Colonic mucosa (tissue), 4 donors: ENCODE results near the gene COL9A1. TPM values are rescaled to one million over a fixed set of nuclear protein-coding genes. Genes with fewer than 3 reads are reported as not detected.

Source experiments
- DNase-seq: peaks from one replicate; pipeline ENCODE4 v3.0.0-alpha.2; 2020
- H3K27ac ChIP-seq: fragments of 200-600 bp; one replicate; pipeline ENCODE4 v1.8.0; 2021
- H3K27me3 ChIP-seq: fragments of 200-600 bp; one replicate; pipeline ENCODE4 v1.8.0; 2021
- H3K36me3 ChIP-seq: fragments of 200-600 bp; one replicate; pipeline ENCODE4 v1.8.0; 2021
- H3K4me1 ChIP-seq: fragments of 200-600 bp; one replicate; pipeline ENCODE4 v1.8.0; 2021; ENCODE audit warnings: mild to moderate bottlenecking
- H3K4me3 ChIP-seq: fragments of 200-600 bp; one replicate; pipeline ENCODE4 v1.8.0; 2021
- H3K9ac ChIP-seq, 2 donors: one replicate each; pipeline ENCODE4 v1.7.0; 2013; ENCODE audit warnings: control low read depth in 2 of 2, low read depth in 2 of 2, low read length in 2 of 2
- H3K9me3 ChIP-seq: fragments of 200-600 bp; one replicate; pipeline ENCODE4 v1.8.0; 2021
- intact Hi-C: fragments of 100-400 bp; cut with DNase I; formaldehyde crosslinking; loops from one replicate; pipeline ENCODE4 v1.14.1; 2022
- total RNA-seq, 2 donors: library from RNA; stranded (reverse); fragmentation: NEBNext Ultra II Directional in 1 of 2; extraction: Animal tissue kit (Norgen Biotek cat#: 25700) in 1 of 2; gene quantifications; one replicate each; pipeline ENCODE4 v1.2.1, GENCODE V29; 2021
- TF ChIP-seq, protein P1 (sequence below): fragments of 200-600 bp; IDR thresholded peaks from one replicate; pipeline ENCODE4 v1.8.0; 2022; ENCODE audit warnings: antibody characterized with exemption, mild to moderate bottlenecking
- donor health status: healthy.
- donor health status: DM: no; HTN: no; CAD: no.
- donor health status: DM: no; HTN: no; CAD: no.

The COL9A1 gene
- total RNA-seq, 2 donors from 2014 or later, result 0.45 to 0.82 TPM

DNA sequence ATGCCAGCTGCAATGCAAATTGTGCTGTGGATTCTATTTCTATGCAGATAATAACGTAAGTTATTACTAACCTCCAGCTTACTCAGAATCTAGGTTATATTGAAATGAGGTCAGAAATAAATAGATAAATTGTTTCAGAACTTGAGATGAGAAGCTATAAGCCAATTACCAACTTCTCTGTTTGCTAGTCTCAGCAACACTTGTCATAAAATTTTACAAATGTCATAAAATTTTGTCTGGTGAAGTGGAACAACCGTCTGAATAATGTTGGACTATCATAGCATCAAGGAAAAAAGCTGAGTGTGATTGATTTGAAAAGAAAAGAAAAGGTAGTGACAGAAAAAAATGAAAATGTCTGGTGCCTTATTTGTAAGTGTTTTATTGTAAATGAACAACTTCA, 36.7 kb downstream of the COL9A1 start:
- TF ChIP-seq, protein P1, sequence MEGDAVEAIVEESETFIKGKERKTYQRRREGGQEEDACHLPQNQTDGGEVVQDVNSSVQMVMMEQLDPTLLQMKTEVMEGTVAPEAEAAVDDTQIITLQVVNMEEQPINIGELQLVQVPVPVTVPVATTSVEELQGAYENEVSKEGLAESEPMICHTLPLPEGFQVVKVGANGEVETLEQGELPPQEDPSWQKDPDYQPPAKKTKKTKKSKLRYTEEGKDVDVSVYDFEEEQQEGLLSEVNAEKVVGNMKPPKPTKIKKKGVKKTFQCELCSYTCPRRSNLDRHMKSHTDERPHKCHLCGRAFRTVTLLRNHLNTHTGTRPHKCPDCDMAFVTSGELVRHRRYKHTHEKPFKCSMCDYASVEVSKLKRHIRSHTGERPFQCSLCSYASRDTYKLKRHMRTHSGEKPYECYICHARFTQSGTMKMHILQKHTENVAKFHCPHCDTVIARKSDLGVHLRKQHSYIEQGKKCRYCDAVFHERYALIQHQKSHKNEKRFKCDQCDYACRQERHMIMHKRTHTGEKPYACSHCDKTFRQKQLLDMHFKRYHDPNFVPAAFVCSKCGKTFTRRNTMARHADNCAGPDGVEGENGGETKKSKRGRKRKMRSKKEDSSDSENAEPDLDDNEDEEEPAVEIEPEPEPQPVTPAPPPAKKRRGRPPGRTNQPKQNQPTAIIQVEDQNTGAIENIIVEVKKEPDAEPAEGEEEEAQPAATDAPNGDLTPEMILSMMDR, result no peak

DNA sequence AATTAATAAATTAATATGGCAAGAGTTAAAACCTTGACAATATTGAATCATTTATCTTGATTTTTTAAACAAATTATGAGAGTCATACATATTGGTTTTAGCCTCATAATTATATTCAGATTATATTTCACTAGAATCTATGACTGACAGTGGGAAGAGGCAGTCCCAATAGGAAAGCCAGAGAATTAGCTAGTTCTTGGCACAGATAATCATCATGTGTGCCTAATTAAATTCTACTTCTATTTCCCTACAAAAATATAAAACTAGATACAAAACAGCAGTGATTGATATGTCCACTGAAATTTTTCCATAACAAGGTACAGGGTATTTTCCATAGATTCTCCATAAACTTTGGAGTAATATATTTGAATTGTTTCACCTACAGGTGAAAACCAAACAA, 38.6 kb downstream of the COL9A1 start:
- DNase-seq, result no peak
- H3K9ac ChIP-seq, result no peak overlapping the region
- H3K4me3 ChIP-seq, result no peak overlapping the region
- H3K4me1 ChIP-seq, result peaks cover 5% of the 10 kb centered on the region
- H3K9me3 ChIP-seq, result no peaks in the 10 kb centered on the region
- H3K36me3 ChIP-seq, result no peaks in the 10 kb centered on the region
- TF ChIP-seq, protein P1, result no peak
- H3K27me3 ChIP-seq, result no peaks in the 10 kb centered on the region
- intact Hi-C loops, result no loop called here
- no peak overlapping the region for H3K27ac ChIP-seq

More for the DNA sequence above, 36.7 kb downstream of the COL9A1 start:
- no peak for DNase-seq
- Histone ChIP-seq H3K36me3 (no peaks in the 10 kb centered on the region), H3K9ac (no peak overlapping the region), H3K27me3 (no peaks in the 10 kb centered on the region), H3K9me3 (no peaks in the 10 kb centered on the region), H3K4me3 (no peak overlapping the region), H3K4me1 (peaks cover 5% of the 10 kb centered on the region), H3K27ac (no peak overlapping the region)
- intact Hi-C loops, result no loop called here

DNA sequence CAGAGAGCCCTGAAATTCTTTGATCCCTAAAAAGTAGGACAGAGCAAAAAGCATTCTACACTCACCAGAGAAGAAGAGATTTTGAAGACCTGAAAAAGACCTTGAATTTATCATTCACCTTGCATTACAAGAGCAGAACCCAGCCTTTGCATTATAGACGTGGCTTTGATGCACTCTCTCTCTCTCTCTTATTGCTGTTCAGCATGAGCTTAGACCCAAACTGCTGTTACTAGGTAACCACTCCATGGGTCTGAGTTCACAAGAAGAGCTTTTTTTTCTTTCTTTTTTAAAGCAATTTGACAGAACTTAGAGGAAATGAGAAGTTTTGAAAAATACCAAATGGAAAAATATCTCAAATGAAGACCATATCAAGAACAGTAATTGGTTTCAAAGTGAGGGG, 44.4 kb downstream of the COL9A1 start:
- TF ChIP-seq, protein P1, result no peak
- intact Hi-C loops, result no loop called here
- no peak overlapping the region for H3K4me3 ChIP-seq

GRCh38 chr6:70257768-70258273, 45.1 kb downstream of the COL9A1 start:
- Histone ChIP-seq H3K27ac (no peak overlapping the region), H3K9ac (no peak overlapping the region), H3K9me3 (no peaks in the 10 kb centered on the region), H3K4me3 (no peak overlapping the region), H3K27me3 (no peaks in the 10 kb centered on the region), H3K4me1 (no peaks in the 10 kb centered on the region), H3K36me3 (no peaks in the 10 kb centered on the region)
- no peak for DNase-seq
- TF ChIP-seq, protein P1, result no peak
- intact Hi-C loops, result no loop called here

More for the DNA sequence above, 44.4 kb downstream of the COL9A1 start:
- no peak for DNase-seq
- Histone ChIP-seq H3K4me1 (no peaks in the 10 kb centered on the region), H3K9me3 (no peaks in the 10 kb centered on the region), H3K9ac (no peak overlapping the region), H3K27ac (no peak overlapping the region), H3K27me3 (no peaks in the 10 kb centered on the region), H3K36me3 (no peaks in the 10 kb centered on the region)

DNA sequence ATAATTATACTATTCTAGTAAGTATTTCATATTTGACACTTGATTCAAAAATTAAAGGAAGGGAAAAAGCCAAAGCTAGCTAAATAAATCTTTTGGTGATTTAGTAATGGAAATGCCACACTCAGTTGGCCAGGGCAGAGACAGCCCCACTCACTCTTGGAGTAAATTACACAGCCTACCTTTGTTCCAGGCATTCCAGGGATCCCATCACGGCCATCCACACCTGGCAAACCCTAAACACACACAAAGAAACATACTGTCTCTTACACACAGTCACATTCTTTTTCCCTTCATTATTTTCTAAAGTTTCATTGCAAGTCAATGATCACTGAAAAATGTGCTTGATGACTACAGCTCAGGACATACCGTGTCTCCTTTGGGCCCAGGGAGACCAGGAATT, 48.1 kb downstream of the COL9A1 start:
- Histone ChIP-seq H3K4me1 (no peaks in the 10 kb centered on the region), H3K9me3 (no peaks in the 10 kb centered on the region), H3K27me3 (no peaks in the 10 kb centered on the region), H3K9ac (no peak overlapping the region), H3K36me3 (no peaks in the 10 kb centered on the region), H3K4me3 (no peak overlapping the region), H3K27ac (no peak overlapping the region)
- TF ChIP-seq, protein P1, result no peak
- DNase-seq, result no peak
- intact Hi-C loops, result no loop called here
